Femur (tissue), 1 donor: Measurements from ENCODE around the gene PAK5.
A peak's percentile ranks its signal among the peaks of the same experiment; 100 is the strongest.
"Not testable (repeated sequence)": the region's sequence is repeated elsewhere in the genome, so short reads cannot be mapped to it uniquely, and the experiment has no call there.

Experiments used
- DNase-seq: peaks from one replicate; pipeline ENCODE4 v3.0.0-alpha.2; 2017

Gene PAK5

GRCh38 chr20:9677100-9677623 lies 161.7 kb downstream of the PAK5 start:
- DNase-seq: no peak

- DNase-seq: no peak
These were observed 165.9 kb downstream of the PAK5 start for GRCh38 chr20:9672981-9673380.

GRCh38 chr20:9672027-9672426 lies 166.8 kb downstream of the PAK5 start:
- no peak for DNase-seq

GRCh38 chr20:9668381-9668780 lies 170.5 kb downstream of the PAK5 start:
- no peak for DNase-seq

- DNase-seq: no peak
These were observed 175.5 kb downstream of the PAK5 start for GRCh38 chr20:9663423-9663822.

- no peak for DNase-seq
These were observed 178.5 kb downstream of the PAK5 start for GRCh38 chr20:9660236-9660868.

GRCh38 chr20:9647741-9648140 lies 191.1 kb downstream of the PAK5 start:
- no peak for DNase-seq

- DNase-seq: no peak
These were observed 192.5 kb downstream of the PAK5 start for GRCh38 chr20:9646375-9646774.

GRCh38 chr20:9642882-9643281 lies 196.0 kb downstream of the PAK5 start:
- DNase-seq: no peak

- not testable (repeated sequence) for DNase-seq
These were observed 197.3 kb downstream of the PAK5 start for GRCh38 chr20:9641499-9642000.

GRCh38 chr20:9637889-9638288 lies 201.0 kb downstream of the PAK5 start:
- no peak for DNase-seq

- DNase-seq: no peak
These were observed 203.1 kb downstream of the PAK5 start for GRCh38 chr20:9635750-9636149.

- DNase-seq: no peak
These were observed 204.5 kb downstream of the PAK5 start for GRCh38 chr20:9634327-9634726.

GRCh38 chr20:9632991-9633390 lies 205.9 kb downstream of the PAK5 start:
- DNase-seq: no peak

GRCh38 chr20:9632265-9632664 lies 206.6 kb downstream of the PAK5 start:
- no peak for DNase-seq

GRCh38 chr20:9630554-9630953 lies 208.3 kb downstream of the PAK5 start:
- no peak for DNase-seq

- DNase-seq: no peak
These were observed 209.0 kb downstream of the PAK5 start for GRCh38 chr20:9629831-9630230.

- DNase-seq: no peak
These were observed 210.3 kb downstream of the PAK5 start for GRCh38 chr20:9628589-9628988.

GRCh38 chr20:9628141-9628540 lies 210.7 kb downstream of the PAK5 start:
- no peak for DNase-seq

GRCh38 chr20:9627219-9627618 lies 211.7 kb downstream of the PAK5 start:
- DNase-seq: no peak

- no peak for DNase-seq
These were observed 212.5 kb downstream of the PAK5 start for GRCh38 chr20:9626357-9626756.

GRCh38 chr20:9617940-9618339 lies 220.9 kb downstream of the PAK5 start:
- peak; percentile 28 for DNase-seq

GRCh38 chr20:9616833-9617461 lies 221.9 kb downstream of the PAK5 start:
- peak; percentile 68 for DNase-seq

GRCh38 chr20:9616455-9616805 lies 222.4 kb downstream of the PAK5 start:
- DNase-seq: no peak
